SK-N-SH (cell line): Measurements from ENCODE around the gene LIMS1.
"Not testable (repeated sequence)": the region's sequence is repeated elsewhere in the genome, so short reads cannot be mapped to it uniquely, and the experiment has no call there.

Experiments
- CTCF ChIP-seq: fragments of 200-600 bp; sonication (generic); IDR thresholded peaks from 2 replicates; pipeline ENCODE4 v1.6.1; 2017; ENCODE audit warnings: antibody characterized with exemption, mild to moderate bottlenecking, moderate library complexity
- ELF1 ChIP-seq: IDR thresholded peaks from 2 replicates; pipeline ENCODE4 v1.4.0; 2012
- EP300 ChIP-seq, 2 experiments: IDR thresholded peaks; 2 replicates each; pipeline versions ENCODE4 v1.4.0 to v1.6.1; 2012; ENCODE audit warnings: borderline replicate concordance in 1 of 2, low read depth in 1 of 2, low read length in 1 of 2
- JUND ChIP-seq: IDR thresholded peaks from 2 replicates; pipeline ENCODE4 v1.4.0; 2012
- MXI1 ChIP-seq: IDR thresholded peaks from 2 replicates; pipeline ENCODE4 v1.6.1; 2012; ENCODE audit warnings: mild to moderate bottlenecking, low read depth, low read length, improper control_type of control experiment
- PBX3 ChIP-seq: IDR thresholded peaks from 2 replicates; pipeline ENCODE4; 2012
- POLR2AphosphoS5 ChIP-seq: IDR thresholded peaks from 2 replicates; pipeline ENCODE4 v1.6.1; 2012; ENCODE audit warnings: low read depth, low read length
- RAD21 ChIP-seq: IDR thresholded peaks from 2 replicates; pipeline ENCODE4 v1.6.1; 2012; ENCODE audit warnings: mild to moderate bottlenecking, low read length

- not testable (repeated sequence) for TF ChIP-seq CTCF; RAD21; ELF1; POLR2AphosphoS5; JUND; PBX3; EP300 (IDR thresholded peaks at IDR 0.05; ENCODE audit: borderline replicate concordance in 1 of 2, low read depth in 1 of 2, low read length in 1 of 2); MXI1
These were observed 136.0 kb downstream of the LIMS1 start for GRCh38 chr2:108670282-108670681.
